Astrocyte (in vitro differentiated cells and primary cell): ENCODE measurements around the gene CDKN2B-AS1.

Source experiments
- CTCF ChIP-seq: IDR thresholded peaks from 2 replicates; pipeline ENCODE4 v1.5.1; 2011; ENCODE audit warnings: low read depth, mild to moderate bottlenecking, inconsistent platforms, low read length, moderate library complexity; ENCODE audit not compliant: insufficient read depth
- EZH2 ChIP-seq: IDR thresholded peaks from 2 replicates; pipeline ENCODE4 v1.6.1; 2012; ENCODE audit warnings: mild to moderate bottlenecking, low read length, inconsistent platforms; ENCODE audit not compliant: insufficient read depth

- no peak for TF ChIP-seq CTCF
- TF ChIP-seq EZH2: no peak
Observed at GRCh38 chr9:21989440-21990189, 5.0 kb upstream of the CDKN2B-AS1 start.
